HepG2 (cell line): ENCODE measurements around the gene RPS6KA2. TPM values are rescaled to one million over a fixed set of nuclear protein-coding genes. Genes with fewer than 3 reads are reported as not detected.
A peak's percentile ranks its signal among the peaks of the same experiment; 100 is the strongest.

Source experiments
- BCL6 ChIP-seq: IDR thresholded peaks from 2 replicates; pipeline ENCODE4 v1.6.1; 2016; ENCODE audit warnings: missing genetic modification reagents, missing compliant biosample characterization
- ELF3 ChIP-seq: IDR thresholded peaks from 2 replicates; pipeline ENCODE4 v1.6.1; 2016; ENCODE audit warnings: missing genetic modification reagents, missing compliant biosample characterization
- GATA4 ChIP-seq: sonication (generic); IDR thresholded peaks from 2 replicates; pipeline ENCODE4 v1.6.1; 2016; ENCODE audit warnings: antibody characterized with exemption, low read depth, borderline replicate concordance
- GFI1 ChIP-seq: sonication (generic); formaldehyde crosslinking; IDR thresholded peaks from 2 replicates; pipeline ENCODE4 v1.5.0; 2020; ENCODE audit warnings: missing genetic modification reagents, mild to moderate bottlenecking, borderline replicate concordance
- HDAC1 ChIP-seq: sonication (generic); formaldehyde crosslinking; IDR thresholded peaks from 2 replicates; pipeline ENCODE4 v1.5.1; 2020; ENCODE audit warnings: mild to moderate bottlenecking, missing genetic modification reagents
- HHEX ChIP-seq: IDR thresholded peaks from 2 replicates; pipeline ENCODE4 v1.6.1; 2016; ENCODE audit warnings: control low read depth
- KMT2B ChIP-seq: IDR thresholded peaks from 2 replicates; pipeline ENCODE4 v1.6.1; 2016; ENCODE audit warnings: missing genetic modification reagents, missing compliant biosample characterization
- MBNL3 ChIP-seq: fragments of 250-450 bp; sonication (Bioruptor Pico); conservative IDR thresholded peaks from 2 replicates; pipeline ENCODE4 v1.8.0; 2022; ENCODE audit warnings: mild to moderate bottlenecking, inconsistent platforms
- MED1 ChIP-seq: sonication (generic); formaldehyde crosslinking; IDR thresholded peaks from 2 replicates; pipeline ENCODE4 v1.4.0; 2020; ENCODE audit warnings: missing genetic modification reagents
- MEIS2 ChIP-seq: sonication (generic); formaldehyde crosslinking; IDR thresholded peaks from 2 replicates; pipeline ENCODE4 v1.9.0; 2021; ENCODE audit warnings: mild to moderate bottlenecking, missing genetic modification reagents
- NR2F1 ChIP-seq, 2 experiments: fragments of 450-650 bp in 1 of 2; formaldehyde crosslinking in 1 of 2; IDR thresholded peaks; 2 replicates each; pipeline versions ENCODE4 v1.5.0 to v1.6.1; 2016 to 2020; ENCODE audit warnings: mild to moderate bottlenecking in 1 of 2, missing compliant biosample characterization in 1 of 2, missing genetic modification reagents in 1 of 2, moderate library complexity in 1 of 2
- POGZ ChIP-seq: sonication (generic); formaldehyde crosslinking; IDR thresholded peaks from 2 replicates; pipeline ENCODE4 v1.4.0; 2020; ENCODE audit warnings: mild to moderate bottlenecking, missing genetic modification reagents
- POLR2G ChIP-seq: fragments of 200-400 bp; formaldehyde crosslinking; IDR thresholded peaks from 2 replicates; pipeline ENCODE4 v1.6.1; 2018; ENCODE audit warnings: mild to moderate bottlenecking, low read depth, low read length, moderate library complexity
- RAD21 ChIP-seq: fragments of 450-650 bp; formaldehyde crosslinking; IDR thresholded peaks from 2 replicates; pipeline ENCODE4 v1.5.0; 2020; ENCODE audit warnings: mild to moderate bottlenecking
- RARG ChIP-seq: sonication (generic); formaldehyde crosslinking; IDR thresholded peaks from 2 replicates; pipeline ENCODE4 v1.4.0; 2020; ENCODE audit warnings: low read depth, mild to moderate bottlenecking, missing genetic modification reagents
- RCOR2 ChIP-seq: IDR thresholded peaks from 2 replicates; pipeline ENCODE4 v1.6.1; 2016; ENCODE audit warnings: missing biosample characterization, missing genetic modification reagents
- REL ChIP-seq: sonication (generic); formaldehyde crosslinking; conservative IDR thresholded peaks from 2 replicates; pipeline ENCODE4 v1.8.0; 2022; ENCODE audit warnings: mild to moderate bottlenecking, missing genetic modification reagents, moderate library complexity
- SIX4 ChIP-seq: sonication (generic); formaldehyde crosslinking; IDR thresholded peaks from 2 replicates; pipeline ENCODE4 v1.4.0; 2020; ENCODE audit warnings: missing genetic modification reagents
- SMARCE1 ChIP-seq: fragments of 450-650 bp; IDR thresholded peaks from 2 replicates; pipeline ENCODE4 v1.6.1; 2017; ENCODE audit warnings: borderline replicate concordance
- SP2 ChIP-seq: sonication (generic); formaldehyde crosslinking; IDR thresholded peaks from 2 replicates; pipeline ENCODE4 v1.5.1; 2020; ENCODE audit warnings: mild to moderate bottlenecking, missing genetic modification reagents
- SP5 ChIP-seq: IDR thresholded peaks from 2 replicates; pipeline ENCODE4 v1.6.1; 2016; ENCODE audit warnings: low read depth, borderline replicate concordance
- THAP11 ChIP-seq: IDR thresholded peaks from 2 replicates; pipeline ENCODE4 v1.6.1; 2016; ENCODE audit warnings: missing biosample characterization, missing genetic modification reagents
- THAP7 ChIP-seq: sonication (generic); formaldehyde crosslinking; IDR thresholded peaks from 2 replicates; pipeline ENCODE4 v1.8.1; 2023; ENCODE audit warnings: mild to moderate bottlenecking, missing genetic modification reagents
- XBP1 ChIP-seq: sonication (generic); formaldehyde crosslinking; IDR thresholded peaks from 2 replicates; pipeline ENCODE4 v1.5.0; 2020; ENCODE audit warnings: missing genetic modification reagents
- ZBTB37 ChIP-seq: sonication (generic); formaldehyde crosslinking; IDR thresholded peaks from 2 replicates; pipeline ENCODE4 v1.4.0; 2020; ENCODE audit warnings: mild to moderate bottlenecking, missing genetic modification reagents
- ZFP36L2 ChIP-seq: sonication (generic); formaldehyde crosslinking; IDR thresholded peaks from 2 replicates; pipeline ENCODE4 v1.4.0; 2020; ENCODE audit warnings: missing genetic modification reagents
- ZNF225 ChIP-seq: sonication (generic); formaldehyde crosslinking; IDR thresholded peaks from 2 replicates; pipeline ENCODE4 v1.4.0; 2020; ENCODE audit warnings: mild to moderate bottlenecking, missing genetic modification reagents
- ZNF775 ChIP-seq: sonication (generic); formaldehyde crosslinking; IDR thresholded peaks from 2 replicates; pipeline ENCODE4 v1.4.0; 2020; ENCODE audit warnings: missing genetic modification reagents, mild to moderate bottlenecking, moderate library complexity, borderline replicate concordance
- ZNF777 ChIP-seq: sonication (generic); formaldehyde crosslinking; IDR thresholded peaks from 2 replicates; pipeline ENCODE4 v1.4.0; 2020; ENCODE audit warnings: missing genetic modification reagents
- ZNF784 ChIP-seq: sonication (generic); formaldehyde crosslinking; IDR thresholded peaks from 2 replicates; pipeline ENCODE4 v1.5.1; 2020; ENCODE audit warnings: missing genetic modification reagents, mild to moderate bottlenecking, borderline replicate concordance
- ZNF839 ChIP-seq: sonication (generic); formaldehyde crosslinking; IDR thresholded peaks from 2 replicates; pipeline ENCODE4 v1.4.0; 2020; ENCODE audit warnings: missing genetic modification reagents, mild to moderate bottlenecking, borderline replicate concordance
- ZNF883 ChIP-seq: sonication (generic); formaldehyde crosslinking; IDR thresholded peaks from 2 replicates; pipeline ENCODE4 v1.5.1; 2020; ENCODE audit warnings: mild to moderate bottlenecking, missing genetic modification reagents; ENCODE audit errors: not compliant biosample characterization
- ZSCAN9 ChIP-seq: IDR thresholded peaks from 2 replicates; pipeline ENCODE4 v1.6.1; 2016; ENCODE audit warnings: borderline replicate concordance
- polyA plus RNA-seq, 8 experiments: library from polyadenylated mRNA; depleted of rRNA in 3 of 8; stranded (reverse) in 7 of 8; unstranded in 1 of 8; fragments of >200 nt; fragmentation: Illumina TruSeq in 4 of 8; extraction: Trizol in 4 of 8; gene quantifications; 2 replicates each; pipeline versions ENCODE4 v1.2.1 to v1.2.3, GENCODE V29; 2011 to 2016; ENCODE audit warnings: low read depth in 4 of 8, missing spikeins in 1 of 8, mixed read lengths in 1 of 8; ENCODE audit not compliant: insufficient read depth in 1 of 8
- total RNA-seq, 5 experiments: library from RNA; depleted of rRNA; stranded (reverse); fragments of >200 nt; fragmentation: Illumina TruSeq; extraction: Trizol; gene quantifications; 2 replicates each; pipeline ENCODE4 v1.2.3, GENCODE V29; 2016; ENCODE audit warnings: low read depth in 1 of 5

RPS6KA2 gene
- total and polyA plus RNA-seq, 2 of the 13 experiments (the other 11 are each of a cell fraction or from before 2014, with no cell fraction given) = 0.22 to 0.38 TPM

GRCh38 chr6:166361077-166361429, 266.0 kb downstream of the RPS6KA2 start (continued):
- TF ChIP-seq HDAC1 = peak; percentile 93
- TF ChIP-seq XBP1 (CRISPR knock-in tag) = peak; percentile 80; the same call in 1 of the 2 replicates
- peak; percentile 88 for TF ChIP-seq THAP11 (CRISPR knock-in tag)
- TF ChIP-seq THAP7 (CRISPR knock-in tag) = no peak
- 0 out of 2 replicates have a peak, but pooled peaks have one; percentile 74 for TF ChIP-seq GFI1 (CRISPR knock-in tag)
- TF ChIP-seq ZNF775 (CRISPR knock-in tag) = no peak
- no peak for TF ChIP-seq SP2
- no peak for TF ChIP-seq ZBTB37 (CRISPR knock-in tag)
- peak; percentile 99 for TF ChIP-seq MED1 (CRISPR knock-in tag)
- peak; percentile 70 for TF ChIP-seq POLR2G
- TF ChIP-seq MEIS2 (CRISPR knock-in tag) = peak; percentile 99
- TF ChIP-seq ELF3 (CRISPR knock-in tag) = peak; percentile 97
- TF ChIP-seq RCOR2 (CRISPR knock-in tag) = peak; percentile 81; the same call in 1 of the 2 replicates
- TF ChIP-seq ZNF784 = no peak
- TF ChIP-seq KMT2B (CRISPR knock-in tag) = peak; percentile 83
- TF ChIP-seq SP5 = peak; percentile 56; the same call in 1 of the 2 replicates
- peak; percentile 83 for TF ChIP-seq REL (CRISPR knock-in tag)
- TF ChIP-seq NR2F1 (CRISPR knock-in tag; IDR thresholded peaks at IDR 0.05) = peak; percentile 98
- peak; percentile 92 for TF ChIP-seq SIX4
- TF ChIP-seq POGZ (CRISPR knock-in tag) = peak; percentile 94
- no peak; the same call in 1 of the 2 replicates for TF ChIP-seq ZNF225
- TF ChIP-seq BCL6 (CRISPR knock-in tag) = peak; percentile 97
- TF ChIP-seq RARG (CRISPR knock-in tag) = no peak
- no peak for TF ChIP-seq ZNF883 (CRISPR knock-in tag)
- TF ChIP-seq GATA4 = peak; percentile 62; the same call in 1 of the 2 replicates
- peak; percentile 92 for TF ChIP-seq ZSCAN9
- TF ChIP-seq SMARCE1 = no peak
- TF ChIP-seq HHEX (CRISPR knock-in tag) = peak; percentile 62; the same call in 1 of the 2 replicates
- peak; percentile 21; the same call in 1 of the 2 replicates for TF ChIP-seq RAD21 (CRISPR knock-in tag)
- no peak for TF ChIP-seq MBNL3
- 0 out of 2 replicates have a peak, but pooled peaks have one; percentile 32 for TF ChIP-seq ZFP36L2 (CRISPR knock-in tag)
- TF ChIP-seq ZNF777 (CRISPR knock-in tag) = 0 out of 2 replicates have a peak, but pooled peaks have one; percentile 43
- TF ChIP-seq ZNF839 (CRISPR knock-in tag) = no peak
